HUES64 (cell line): ENCODE results near the gene COA8.

Source experiments
- H3K27ac ChIP-seq: 2 replicates; pipeline ENCODE4 v1.7.0; 2013; ENCODE audit warnings: low read depth, low read length, inconsistent platforms
- H3K27me3 ChIP-seq: 2 replicates; pipeline ENCODE4 v1.6.1; 2013; ENCODE audit warnings: mild to moderate bottlenecking, low read length; ENCODE audit not compliant: insufficient read depth
- H3K36me3 ChIP-seq: 2 replicates; pipeline ENCODE4 v1.6.1; 2013; ENCODE audit warnings: mild to moderate bottlenecking, low read length; ENCODE audit not compliant: insufficient read depth
- H3K4me1 ChIP-seq: 2 replicates; pipeline ENCODE4 v1.6.1; 2013; ENCODE audit warnings: mild to moderate bottlenecking, low read length, moderate library complexity; ENCODE audit not compliant: insufficient read depth
- H3K4me3 ChIP-seq: 2 replicates; pipeline ENCODE4 v1.5.1; 2013; ENCODE audit warnings: mild to moderate bottlenecking, low read length, moderate library complexity
- H3K9ac ChIP-seq: 2 replicates; pipeline ENCODE4 v1.6.1; 2013; ENCODE audit warnings: mild to moderate bottlenecking, low read depth, low read length
- H3K9me3 ChIP-seq: 2 replicates; pipeline ENCODE4 v1.6.1; 2013; ENCODE audit warnings: low read depth, low read length; ENCODE audit not compliant: insufficient read depth
- WGBS: fragments of 150-250, 120-280 bp; methylation state at CpG from one replicate; pipeline ENCODE4 v1.1.7; 2013; ENCODE audit warnings: missing lambda C conversion rate; 5-methylcytosine and 5-hydroxymethylcytosine counted together

The COA8 gene

DNA sequence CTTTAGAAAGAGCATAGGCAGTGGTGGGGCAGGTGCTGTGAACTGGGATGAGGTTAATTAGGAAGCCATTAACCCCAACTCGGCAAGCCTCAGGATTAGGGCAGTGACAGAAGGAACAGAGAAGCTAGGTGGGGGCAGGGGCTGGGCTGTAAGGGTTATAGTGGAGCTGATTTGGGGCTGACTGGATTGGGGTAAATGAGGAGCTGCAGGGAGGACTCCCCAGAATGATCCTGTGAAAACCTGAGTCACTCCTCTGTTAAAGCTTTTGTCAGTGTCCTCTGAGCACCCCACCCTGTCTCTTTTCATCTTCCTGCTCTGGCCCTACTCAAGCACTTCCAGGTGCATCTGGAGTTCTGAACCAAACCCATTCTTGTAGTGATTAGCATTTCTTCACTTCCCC lies 70.6 kb downstream of the COA8 start:
- H3K9ac ChIP-seq: no peak overlapping the region
- peaks cover 10% of the 10 kb centered on the region for H3K36me3 ChIP-seq
- H3K4me3 ChIP-seq: no peak overlapping the region
- no peaks in the 10 kb centered on the region for H3K27me3 ChIP-seq
- WGBS: 81% methylated on average over 1 of the region's 1 CpG
- H3K9me3 ChIP-seq: no peaks in the 10 kb centered on the region
- H3K27ac ChIP-seq: no peak overlapping the region
- H3K4me1 ChIP-seq: peaks cover 9% of the 10 kb centered on the region

DNA sequence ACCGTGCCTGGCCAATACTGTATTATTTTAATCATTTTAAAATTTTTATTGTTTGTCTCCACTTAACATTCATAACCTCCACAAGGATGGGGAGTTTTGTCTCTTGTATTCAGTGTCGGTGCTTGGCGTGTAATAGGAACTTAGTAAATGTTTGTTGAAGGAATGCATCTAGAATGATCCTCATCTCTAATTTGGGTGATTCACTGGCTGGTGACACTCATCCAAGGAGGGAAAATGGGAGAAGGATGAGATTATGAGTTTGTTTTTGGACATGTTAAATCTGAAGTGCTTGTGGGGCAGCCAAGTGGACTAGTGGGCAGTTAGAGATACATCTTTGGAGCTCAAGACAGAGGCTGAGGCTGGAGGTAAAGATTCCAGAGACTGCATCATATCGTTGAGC lies 71.4 kb downstream of the COA8 start:
- no peaks in the 10 kb centered on the region for H3K27me3 ChIP-seq
- H3K27ac ChIP-seq: no peak overlapping the region
- H3K4me1 ChIP-seq: peaks cover 9% of the 10 kb centered on the region
- peaks cover 10% of the 10 kb centered on the region for H3K36me3 ChIP-seq
- no peak overlapping the region for H3K9ac ChIP-seq
- no peak overlapping the region for H3K4me3 ChIP-seq
- no peaks in the 10 kb centered on the region for H3K9me3 ChIP-seq
- 91% methylated on average over 3 of the region's 4 CpGs for WGBS

DNA sequence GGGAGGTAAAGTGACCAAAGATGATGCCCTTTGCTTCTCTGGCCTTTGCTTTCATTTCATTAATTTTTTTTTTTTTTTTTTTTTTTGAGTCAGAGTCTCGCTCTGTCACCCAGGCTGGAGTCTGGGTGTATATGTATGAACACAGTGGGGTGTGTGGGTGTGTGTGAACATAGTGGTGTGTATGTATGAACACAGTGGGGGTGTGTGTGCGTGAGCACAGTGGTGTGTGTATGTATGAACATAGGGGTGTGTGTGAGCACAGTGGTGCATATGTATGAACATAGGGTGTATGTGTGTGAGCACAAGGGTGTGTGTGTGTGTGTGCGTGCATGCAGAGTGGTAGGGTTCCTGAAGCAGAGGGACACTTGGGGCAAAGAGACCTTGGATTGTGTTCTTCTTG lies 75.8 kb downstream of the COA8 start:
- Histone ChIP-seq H3K9me3 (no peaks in the 10 kb centered on the region), H3K9ac (no peak overlapping the region), H3K36me3 (peaks cover 4% of the 10 kb centered on the region), H3K27ac (no peak overlapping the region), H3K27me3 (no peaks in the 10 kb centered on the region), H3K4me1 (no peaks in the 10 kb centered on the region), H3K4me3 (no peak overlapping the region)
- 97% methylated on average over 3 of the region's 3 CpGs for WGBS
